ENCODE data around the gene RAB44. TPM values are rescaled to one million over a fixed set of nuclear protein-coding genes. Genes with fewer than 3 reads are reported as not detected.

RAB44 gene
- total and polyA plus RNA-seq, 2 of the 13 experiments (the other 11 are each of a cell fraction or from before 2014, with no cell fraction given), result not detected

DNA sequence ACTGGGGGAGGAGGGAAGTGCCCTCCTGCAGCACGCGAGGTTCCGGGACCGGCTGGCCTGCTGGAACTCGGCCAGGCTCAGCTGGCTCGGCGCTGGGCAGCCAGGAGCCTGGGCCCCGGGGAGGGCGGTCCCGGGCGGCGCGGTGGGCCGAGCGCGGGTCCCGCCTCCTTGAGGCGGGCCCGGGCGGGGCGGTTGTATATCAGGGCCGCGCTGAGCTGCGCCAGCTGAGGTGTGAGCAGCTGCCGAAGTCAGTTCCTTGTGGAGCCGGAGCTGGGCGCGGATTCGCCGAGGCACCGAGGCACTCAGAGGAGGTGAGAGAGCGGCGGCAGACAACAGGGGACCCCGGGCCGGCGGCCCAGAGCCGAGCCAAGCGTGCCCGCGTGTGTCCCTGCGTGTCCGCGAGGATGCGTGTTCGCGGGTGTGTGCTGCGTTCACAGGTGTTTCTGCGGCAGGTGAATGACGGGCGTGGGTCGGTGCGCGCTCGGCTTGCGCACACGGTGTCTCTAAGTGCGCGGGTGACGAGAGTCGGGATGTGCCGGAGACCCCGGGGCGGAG lies 19.1 kb upstream of the RAB44 start, which contains the start of gene CDKN1A (continued):
- no peak for TF ChIP-seq ZNF704 (CRISPR knock-in tag; IDR thresholded peaks at IDR 0.05; ENCODE audit: borderline replicate concordance)
- TF ChIP-seq MED13 (CRISPR knock-in tag; IDR thresholded peaks at IDR 0.05), result peak; percentile 86
- peak; percentile 52; the same call in 1 of the 2 replicates for TF ChIP-seq HNF4G (IDR thresholded peaks at IDR 0.05; ENCODE audit: borderline replicate concordance, low read depth, low read length)
- TF ChIP-seq HNF4G (CRISPR knock-in tag; IDR thresholded peaks at IDR 0.05; ENCODE audit: borderline replicate concordance, low read depth), result peak; percentile 43; the same call in 1 of the 2 replicates
- TF ChIP-seq ETV5 (CRISPR knock-in tag; IDR thresholded peaks at IDR 0.05; ENCODE audit: borderline replicate concordance), result peak; percentile 86
- no peak; the same call in 1 of the 2 replicates for TF ChIP-seq ZNF761 (CRISPR knock-in tag; conservative IDR thresholded peaks at IDR 0.05)
- TF ChIP-seq ZNF143 (CRISPR knock-in tag; IDR thresholded peaks at IDR 0.05), result no peak
- no peak; the same call in 1 of the 2 replicates for TF ChIP-seq STAT5B (CRISPR knock-in tag; IDR thresholded peaks at IDR 0.05)
- no peak for TF ChIP-seq TRIM22 (IDR thresholded peaks at IDR 0.05)
- no peak for TF ChIP-seq LCORL (IDR thresholded peaks at IDR 0.05)
- 0 out of 2 replicates have a peak, but pooled peaks have one; percentile 34 for TF ChIP-seq LCORL (CRISPR knock-in tag; IDR thresholded peaks at IDR 0.05)
- TF ChIP-seq, protein P1, sequence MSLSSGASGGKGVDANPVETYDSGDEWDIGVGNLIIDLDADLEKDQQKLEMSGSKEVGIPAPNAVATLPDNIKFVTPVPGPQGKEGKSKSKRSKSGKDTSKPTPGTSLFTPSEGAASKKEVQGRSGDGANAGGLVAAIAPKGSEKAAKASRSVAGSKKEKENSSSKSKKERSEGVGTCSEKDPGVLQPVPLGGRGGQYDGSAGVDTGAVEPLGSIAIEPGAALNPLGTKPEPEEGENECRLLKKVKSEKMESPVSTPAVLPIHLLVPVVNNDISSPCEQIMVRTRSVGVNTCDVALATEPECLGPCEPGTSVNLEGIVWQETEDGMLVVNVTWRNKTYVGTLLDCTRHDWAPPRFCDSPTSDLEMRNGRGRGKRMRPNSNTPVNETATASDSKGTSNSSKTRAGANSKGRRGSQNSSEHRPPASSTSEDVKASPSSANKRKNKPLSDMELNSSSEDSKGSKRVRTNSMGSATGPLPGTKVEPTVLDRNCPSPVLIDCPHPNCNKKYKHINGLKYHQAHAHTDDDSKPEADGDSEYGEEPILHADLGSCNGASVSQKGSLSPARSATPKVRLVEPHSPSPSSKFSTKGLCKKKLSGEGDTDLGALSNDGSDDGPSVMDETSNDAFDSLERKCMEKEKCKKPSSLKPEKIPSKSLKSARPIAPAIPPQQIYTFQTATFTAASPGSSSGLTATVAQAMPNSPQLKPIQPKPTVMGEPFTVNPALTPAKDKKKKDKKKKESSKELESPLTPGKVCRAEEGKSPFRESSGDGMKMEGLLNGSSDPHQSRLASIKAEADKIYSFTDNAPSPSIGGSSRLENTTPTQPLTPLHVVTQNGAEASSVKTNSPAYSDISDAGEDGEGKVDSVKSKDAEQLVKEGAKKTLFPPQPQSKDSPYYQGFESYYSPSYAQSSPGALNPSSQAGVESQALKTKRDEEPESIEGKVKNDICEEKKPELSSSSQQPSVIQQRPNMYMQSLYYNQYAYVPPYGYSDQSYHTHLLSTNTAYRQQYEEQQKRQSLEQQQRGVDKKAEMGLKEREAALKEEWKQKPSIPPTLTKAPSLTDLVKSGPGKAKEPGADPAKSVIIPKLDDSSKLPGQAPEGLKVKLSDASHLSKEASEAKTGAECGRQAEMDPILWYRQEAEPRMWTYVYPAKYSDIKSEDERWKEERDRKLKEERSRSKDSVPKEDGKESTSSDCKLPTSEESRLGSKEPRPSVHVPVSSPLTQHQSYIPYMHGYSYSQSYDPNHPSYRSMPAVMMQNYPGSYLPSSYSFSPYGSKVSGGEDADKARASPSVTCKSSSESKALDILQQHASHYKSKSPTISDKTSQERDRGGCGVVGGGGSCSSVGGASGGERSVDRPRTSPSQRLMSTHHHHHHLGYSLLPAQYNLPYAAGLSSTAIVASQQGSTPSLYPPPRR (CRISPR knock-in tag; IDR thresholded peaks at IDR 0.05; ENCODE audit: borderline replicate concordance), result peak; percentile 40
- TF ChIP-seq MAFG (CRISPR knock-in tag; IDR thresholded peaks at IDR 0.05), result peak; percentile 55; the same call in 1 of the 2 replicates
- peak; percentile 80; the same call in 1 of the 2 replicates for TF ChIP-seq HDAC1 (CRISPR knock-in tag; IDR thresholded peaks at IDR 0.05)
- 0 out of 2 replicates have a peak, but pooled peaks have one; percentile 37 for TF ChIP-seq TERF1 (CRISPR knock-in tag; IDR thresholded peaks at IDR 0.05)
- no peak for TF ChIP-seq ATF5 (CRISPR knock-in tag; IDR thresholded peaks at IDR 0.05; ENCODE audit: low read depth)
- TF ChIP-seq ZNF672 (CRISPR knock-in tag; IDR thresholded peaks at IDR 0.05), result peak; percentile 97
- TF ChIP-seq ZNF3 (CRISPR knock-in tag; IDR thresholded peaks at IDR 0.05), result no peak
- peak; percentile 58; the same call in 1 of the 2 replicates for TF ChIP-seq THAP11 (CRISPR knock-in tag; IDR thresholded peaks at IDR 0.05)
- TF ChIP-seq KMT2A (CRISPR knock-in tag; IDR thresholded peaks at IDR 0.05), result peak; percentile 30; the same call in 1 of the 2 replicates
- peak; percentile 74 for TF ChIP-seq SRSF1 (optimal IDR thresholded peaks at IDR 0.05; ENCODE audit: low read depth, low read length)
- TF ChIP-seq REPIN1 (CRISPR knock-in tag; IDR thresholded peaks at IDR 0.05; ENCODE audit: borderline replicate concordance, low read depth), result peak; percentile 59; the same call in 1 of the 2 replicates
